Stomach (tissue), 9 donors: ENCODE data around the gene DFFA. TPM values are rescaled to one million over a fixed set of nuclear protein-coding genes. Genes with fewer than 3 reads are reported as not detected.

Source experiments
- DNase-seq, 2 donors: peaks; one replicate each; pipeline versions ENCODE4 v3.0.0 to v3.0.0-alpha.2; 2013 to 2019
- H3K27ac ChIP-seq, 5 donors: fragments of 200-600 bp in 4 of 5; sonication (generic) in 4 of 5; one replicate each; pipeline ENCODE4 v1.5.1; 2013 to 2019; ENCODE audit warnings: mild to moderate bottlenecking in 1 of 5, moderate library complexity in 1 of 5
- H3K27me3 ChIP-seq, 3 donors: fragments of 200-600 bp; sonication (generic); one replicate each; pipeline ENCODE4 v1.5.1; 2017 to 2019; ENCODE audit warnings: mixed run types in 1 of 3
- H3K36me3 ChIP-seq, 4 donors: fragments of 200-600 bp; sonication (generic); 1 replicate in 3 of 4; 2 replicates in 1 of 4; pipeline ENCODE4 v1.5.1; 2016 to 2019
- H3K4me1 ChIP-seq, 4 donors: fragments of 200-600 bp; sonication (generic); one replicate each; pipeline ENCODE4 v1.5.1; 2016 to 2019
- H3K4me3 ChIP-seq, 4 donors: fragments of 200-600 bp; sonication (generic) in 3 of 4; one replicate each; pipeline ENCODE4 v1.5.1; 2016 to 2019; ENCODE audit warnings: mild to moderate bottlenecking in 1 of 4
- H3K9me3 ChIP-seq, 4 donors: fragments of 200-600 bp; sonication (generic); one replicate each; pipeline ENCODE4 v1.5.1; 2016 to 2019
- CTCF ChIP-seq, 7 experiments: fragments of 450-650 bp in 4 of 7; fragments of 200-600 bp in 3 of 7; sonication (generic) in 3 of 7; IDR thresholded peaks; one replicate each; pipeline ENCODE4 v1.5.1; 2016 to 2019; ENCODE audit warnings: antibody characterized with exemption in 7 of 7, control low read depth in 2 of 7, mild to moderate bottlenecking in 1 of 7
- EP300 ChIP-seq: sonication (generic); formaldehyde crosslinking; IDR thresholded peaks from one replicate; pipeline ENCODE4 v1.6.1; 2017; ENCODE audit warnings: antibody characterized with exemption
- POLR2A ChIP-seq, 4 donors: fragments of 450-650 bp; IDR thresholded peaks; one replicate each; pipeline ENCODE4 v1.6.1; 2016; ENCODE audit warnings: antibody characterized with exemption in 4 of 4, control low read depth in 2 of 4, mild to moderate bottlenecking in 1 of 4, moderate library complexity in 1 of 4
- POLR2AphosphoS5 ChIP-seq, 3 donors: sonication (generic); formaldehyde crosslinking; IDR thresholded peaks; one replicate each; pipeline ENCODE4 v1.6.1; 2016; ENCODE audit warnings: antibody characterized with exemption in 3 of 3
- WGBS, 5 donors: extraction: QIAGEN DNeasy Blood & Tissue Kit in 3 of 5; methylation state at CpG; one replicate each; pipeline versions ENCODE4 v1.1.5 to v1.1.7; 2013 to 2018; 5-methylcytosine and 5-hydroxymethylcytosine counted together
- intact Hi-C: fragments of 100-400 bp; cut with DNase I; formaldehyde crosslinking; loops from one replicate; pipeline ENCODE4 v1.15.1; 2023; ENCODE audit warnings: low total_unique reads
- polyA plus RNA-seq, 3 donors: library from polyadenylated mRNA; stranded (reverse); fragments of 200-250 nt; gene quantifications; one replicate each; pipeline ENCODE4 v1.2.3, GENCODE V29; 2013
- total RNA-seq, 5 donors: library from RNA; depleted of rRNA; stranded (reverse); fragments of >200 nt; gene quantifications; one replicate each; pipeline versions ENCODE4 v1.1.0 to v1.2.3, GENCODE V29; 2014 to 2016
- donor health status: healthy with polysubstance abuse.
- donor health status: Bipolar disorder and iron deficiency.
- donor health status: healthy.

The DFFA gene
- total and polyA plus RNA-seq, 8 donors: 10.7 to 22.2 (median 13.0) TPM

GRCh38 chr1:10513199-10513598 is 40.9 kb upstream of the DFFA start:
- WGBS, 5 donors: 74 to 92% (median 83%) methylated on average over 5 of the region's 5 CpGs
- no peak for TF ChIP-seq EP300
- TF ChIP-seq POLR2AphosphoS5 (IDR thresholded peaks at IDR 0.05): no peak
- TF ChIP-seq POLR2A (IDR thresholded peaks at IDR 0.05): no peak
- no peak for TF ChIP-seq CTCF (IDR thresholded peaks at IDR 0.05)
- Histone ChIP-seq H3K36me3 (no peaks in the 10 kb centered on the region), H3K4me3 (no peak overlapping the region), H3K4me1 (peaks cover 34 to 99% (median 71%) of the 10 kb centered on the region in 4 donors), H3K9me3 (no peaks in the 10 kb centered on the region), H3K27me3 (no peaks in the 10 kb centered on the region), H3K27ac (peak overlapping the region in 2 of 5 donors; percentile 6 to 57)
- DNase-seq: no peak
- intact Hi-C loops: no loop called here

GRCh38 chr1:10511494-10511885 is 39.2 kb upstream of the DFFA start:
- intact Hi-C loops: no loop called here
- H3K27me3 ChIP-seq: no peaks in the 10 kb centered on the region
- TF ChIP-seq POLR2A (IDR thresholded peaks at IDR 0.05) (no peak), CTCF (IDR thresholded peaks at IDR 0.05) (no peak), POLR2AphosphoS5 (IDR thresholded peaks at IDR 0.05) (no peak), EP300 (no peak)
- H3K4me1 ChIP-seq: peaks cover 27 to 92% (median 65%) of the 10 kb centered on the region in 4 donors
- H3K4me3 ChIP-seq: no peak overlapping the region
- no peaks in the 10 kb centered on the region for H3K9me3 ChIP-seq
- WGBS, 5 donors: 38 to 64% (median 54%) methylated on average over 2 to 3 of the region's 3 CpGs
- no peaks in the 10 kb centered on the region for H3K36me3 ChIP-seq
- H3K27ac ChIP-seq: peak overlapping the region; percentile 39 to 71 (median 68)
- DNase-seq: no peak

GRCh38 chr1:10510520-10511493 is 38.5 kb upstream of the DFFA start:
- 31 to 52% (median 40%) methylated on average over 12 of the region's 12 CpGs for WGBS, 5 donors
- intact Hi-C loops: no loop called here
- no peak overlapping the region for H3K4me3 ChIP-seq
- no peaks in the 10 kb centered on the region for H3K36me3 ChIP-seq
- no peaks in the 10 kb centered on the region for H3K27me3 ChIP-seq
- peaks cover 20 to 86% (median 59%) of the 10 kb centered on the region in 4 donors for H3K4me1 ChIP-seq
- H3K9me3 ChIP-seq: no peaks in the 10 kb centered on the region
- DNase-seq: peak in 1 of 2 donors; percentile 57
- TF ChIP-seq CTCF (IDR thresholded peaks at IDR 0.05) (no peak), POLR2AphosphoS5 (IDR thresholded peaks at IDR 0.05) (peak in 2 of 3 donors; percentile 10 to 55), EP300 (no peak), POLR2A (IDR thresholded peaks at IDR 0.05) (no peak)
- peak overlapping the region; percentile 39 to 70 (median 59) for H3K27ac ChIP-seq

GRCh38 chr1:10509809-10510509 is 37.6 kb upstream of the DFFA start:
- Histone ChIP-seq H3K4me3 (no peak overlapping the region), H3K27me3 (no peaks in the 10 kb centered on the region), H3K27ac (peak overlapping the region; percentile 39 to 70 (median 59)), H3K4me1 (peaks cover 19 to 77% (median 53%) of the 10 kb centered on the region in 4 donors), H3K36me3 (no peaks in the 10 kb centered on the region), H3K9me3 (no peaks in the 10 kb centered on the region)
- WGBS, 5 donors: 59 to 70% (median 66%) methylated on average over 6 of the region's 6 CpGs
- intact Hi-C loops: loop anchor here (5.0 kb wide), 1 partner anchor 357 kb away; no protein-coding TSS in a partner anchor
- no peak for DNase-seq
- no peak for TF ChIP-seq POLR2A (IDR thresholded peaks at IDR 0.05)
- TF ChIP-seq EP300: no peak
- no peak for TF ChIP-seq CTCF (IDR thresholded peaks at IDR 0.05)
- no peak for TF ChIP-seq POLR2AphosphoS5 (IDR thresholded peaks at IDR 0.05)
